ENCODE data around the gene VPS26B.
"Not testable (repeated sequence)": the region's sequence is repeated elsewhere in the genome, so short reads cannot be mapped to it uniquely, and the experiment has no call there.

Gene VPS26B

DNA sequence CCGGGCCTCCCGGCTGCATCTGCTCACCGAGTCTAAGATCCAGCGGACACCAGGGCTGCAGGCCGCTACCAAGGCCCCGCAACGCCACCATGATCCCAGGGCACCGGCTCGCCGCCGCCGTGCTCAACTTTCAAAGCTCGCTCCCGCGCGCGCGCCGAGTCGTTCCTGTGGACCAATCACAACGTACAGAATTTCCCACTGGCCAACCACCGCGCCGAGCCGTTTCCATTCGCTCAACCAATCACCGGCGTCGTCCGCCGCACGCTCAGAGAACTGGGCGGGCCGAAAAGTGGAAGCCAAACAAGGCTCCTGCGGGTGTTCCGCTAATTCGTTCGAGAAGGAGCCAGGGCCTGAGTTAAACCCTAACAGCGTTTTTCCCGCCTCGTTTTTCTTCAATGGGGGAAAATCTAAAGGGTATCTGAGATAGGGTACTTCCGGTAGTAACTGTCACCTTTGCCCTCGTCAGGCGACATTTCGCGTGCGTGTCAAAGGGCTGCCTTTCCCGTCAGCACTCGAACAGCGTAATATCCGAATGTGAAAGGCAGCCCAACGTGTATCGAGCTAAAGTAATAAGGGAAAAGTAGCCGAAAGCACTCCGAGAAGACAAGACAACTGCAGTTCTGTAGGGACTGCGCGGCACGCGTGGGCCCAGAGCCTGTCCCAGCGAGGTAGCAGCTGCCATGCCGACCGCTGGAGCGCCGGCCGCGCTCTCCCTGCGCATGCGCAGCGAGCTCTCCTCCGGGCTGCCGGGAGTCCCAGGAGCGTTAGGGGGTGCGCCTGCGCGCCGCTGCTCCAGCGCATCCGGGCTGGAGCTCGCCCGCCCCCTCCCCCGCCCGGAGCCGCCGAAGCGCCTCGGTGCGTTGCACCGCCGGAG, at the start of gene VPS26B, which contains the start of gene NCAPD3:
Gene VPS26B (plus strand): TSS at position 836 of the 874 bp plus-strand sequence. CDS start 452 bp downstream, outside the sequence.
Gene NCAPD3 (minus strand): TSS at position 132 of the 874 bp plus-strand sequence. CDS start 41 bp downstream, at position 91.
- peak; percentile 97 for DNase-seq

DNA sequence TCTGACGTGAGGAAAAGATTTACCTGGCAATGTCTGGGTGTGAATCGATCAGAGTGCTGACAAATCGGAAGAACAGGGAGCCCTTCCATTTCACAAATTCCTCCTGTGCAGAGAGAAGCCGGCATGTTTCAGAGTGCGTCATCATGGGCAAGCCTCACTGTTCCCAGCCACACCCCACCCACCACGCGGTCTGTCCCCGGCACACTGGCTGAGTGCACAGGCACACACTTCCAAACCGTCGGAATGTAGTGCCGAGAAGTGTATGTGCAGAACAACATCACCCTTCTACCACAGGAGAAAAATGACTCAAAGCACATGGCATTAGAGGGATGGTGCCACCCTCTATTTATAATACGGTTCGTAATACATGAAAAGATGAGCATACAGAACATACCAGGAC, 48.2 kb upstream of the VPS26B start:
- no peak for DNase-seq

DNA sequence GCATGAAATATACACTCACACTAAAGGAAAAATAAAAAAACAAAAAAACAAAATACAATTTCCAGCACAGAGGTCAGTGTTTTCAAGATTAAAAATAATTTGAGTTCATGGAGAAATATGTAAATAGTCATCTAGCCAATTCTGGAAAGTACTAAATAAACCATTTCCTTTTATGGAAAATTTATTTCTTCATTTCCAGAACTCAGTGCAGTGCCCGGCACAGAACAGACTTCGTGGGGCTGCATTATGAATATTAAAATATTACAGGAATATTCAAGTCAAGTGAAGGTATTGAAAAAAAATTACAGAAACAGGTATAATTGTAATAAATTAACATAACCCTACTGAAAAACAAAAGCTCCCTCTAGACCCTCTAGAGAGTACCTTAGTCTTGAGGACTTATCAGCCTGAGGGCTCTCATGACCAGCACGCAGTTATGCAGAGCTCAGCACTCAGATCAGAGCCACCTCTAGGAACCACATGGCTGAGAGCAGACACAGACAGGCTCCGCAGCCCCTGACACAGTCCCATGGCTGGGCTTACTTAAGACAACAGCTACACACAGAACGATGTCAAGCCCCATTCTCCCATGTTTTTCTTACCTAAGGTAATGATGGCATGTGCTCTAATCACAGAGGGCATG, 46.3 kb upstream of the VPS26B start:
- DNase-seq = no peak

GRCh38 chr11:134181707-134182106, 42.8 kb upstream of the VPS26B start:
- DNase-seq = no peak

- not testable (repeated sequence) for DNase-seq
These were observed 36.4 kb upstream of the VPS26B start for GRCh38 chr11:134188092-134188491.

DNA sequence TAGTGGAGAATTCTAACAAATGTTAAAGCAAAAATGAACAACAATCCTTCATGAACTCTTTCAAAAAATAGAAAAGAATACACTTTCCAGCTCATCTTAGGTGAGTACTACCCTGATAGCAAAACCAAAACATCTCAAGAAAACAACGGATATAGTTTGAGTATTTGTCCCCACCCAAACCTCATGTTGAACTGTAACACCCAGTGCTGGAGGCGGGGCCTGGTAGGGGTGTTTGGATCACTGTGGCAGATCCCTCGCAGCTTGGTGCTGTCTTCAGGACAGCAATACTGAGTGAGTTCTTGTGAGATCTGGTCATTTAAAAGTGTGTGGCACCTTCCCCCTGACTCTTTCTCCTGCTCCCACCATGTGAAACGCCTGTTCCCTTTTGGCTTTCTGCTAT, 27.7 kb upstream of the VPS26B start:
- DNase-seq = no peak

GRCh38 chr11:134199531-134199930, 24.9 kb upstream of the VPS26B start:
- DNase-seq = no peak

DNA sequence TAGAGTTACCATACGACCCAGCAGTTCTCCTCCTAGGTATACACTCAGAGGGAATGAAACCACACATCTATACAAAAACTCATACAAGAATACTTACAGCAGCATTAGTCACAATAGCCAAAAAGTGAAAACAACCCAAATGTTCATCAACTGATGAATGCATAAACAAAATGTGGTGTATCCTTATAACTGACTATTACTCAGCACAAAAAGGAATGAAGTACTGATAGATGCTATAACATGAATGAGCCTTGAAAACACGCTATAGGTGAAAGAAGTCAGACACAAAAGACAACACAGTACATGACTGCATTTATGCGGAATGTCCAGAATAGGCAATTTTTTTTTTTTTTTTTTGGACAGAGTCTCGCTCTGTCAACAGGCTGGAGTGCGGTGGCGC, 23.8 kb upstream of the VPS26B start:
- DNase-seq = no peak

DNA sequence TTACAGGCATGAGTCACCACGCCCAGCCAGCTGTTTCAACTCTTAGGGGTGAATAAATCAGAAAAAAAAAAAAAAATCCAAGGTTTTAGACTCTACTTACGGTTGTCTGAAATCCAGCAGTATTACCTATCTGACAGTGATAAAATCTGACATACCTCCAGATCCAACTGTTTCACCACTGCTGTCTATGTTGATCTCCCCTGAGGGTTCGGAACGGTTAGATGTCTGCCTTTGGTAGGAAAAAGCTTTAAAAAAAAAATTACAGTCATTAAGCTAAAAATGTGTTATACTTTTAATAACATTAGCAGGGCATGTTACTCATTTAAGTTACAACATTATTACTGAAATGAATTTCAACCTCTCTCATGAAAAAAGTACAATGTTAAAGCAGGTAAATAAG, 21.8 kb upstream of the VPS26B start:
- DNase-seq = no peak

- no peak for DNase-seq
These were observed 18.7 kb upstream of the VPS26B start for GRCh38 chr11:134205729-134206128.

- no peak for DNase-seq
These were observed 18.3 kb upstream of the VPS26B start for GRCh38 chr11:134206185-134206584.

GRCh38 chr11:134207538-134208239, 16.8 kb upstream of the VPS26B start:
- peak; percentile 66 for DNase-seq

- DNase-seq = no peak
These were observed 8.6 kb upstream of the VPS26B start for GRCh38 chr11:134215836-134216235.

DNA sequence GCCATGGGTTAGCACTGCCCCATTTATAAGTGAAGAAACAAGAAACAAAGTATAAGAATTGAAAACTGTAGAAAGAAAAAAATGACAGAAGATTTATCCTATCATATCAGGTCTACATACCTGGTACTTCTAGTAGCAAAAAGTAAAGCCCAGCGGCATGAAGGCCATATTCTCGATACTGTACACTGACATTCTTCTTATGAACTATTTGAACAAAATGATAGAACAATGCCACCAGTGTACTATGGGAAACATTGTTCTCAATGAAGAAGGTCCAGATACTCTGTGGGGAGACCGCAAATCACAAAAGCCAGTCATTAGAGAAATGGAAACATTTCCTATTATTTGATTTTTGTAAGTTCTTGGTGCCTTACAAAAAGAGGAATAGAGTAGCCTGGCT, 7.7 kb upstream of the VPS26B start:
- DNase-seq = no peak

- peak; percentile 15 for DNase-seq
These were observed 1.4 kb upstream of the VPS26B start for GRCh38 chr11:134223121-134223520.

DNA sequence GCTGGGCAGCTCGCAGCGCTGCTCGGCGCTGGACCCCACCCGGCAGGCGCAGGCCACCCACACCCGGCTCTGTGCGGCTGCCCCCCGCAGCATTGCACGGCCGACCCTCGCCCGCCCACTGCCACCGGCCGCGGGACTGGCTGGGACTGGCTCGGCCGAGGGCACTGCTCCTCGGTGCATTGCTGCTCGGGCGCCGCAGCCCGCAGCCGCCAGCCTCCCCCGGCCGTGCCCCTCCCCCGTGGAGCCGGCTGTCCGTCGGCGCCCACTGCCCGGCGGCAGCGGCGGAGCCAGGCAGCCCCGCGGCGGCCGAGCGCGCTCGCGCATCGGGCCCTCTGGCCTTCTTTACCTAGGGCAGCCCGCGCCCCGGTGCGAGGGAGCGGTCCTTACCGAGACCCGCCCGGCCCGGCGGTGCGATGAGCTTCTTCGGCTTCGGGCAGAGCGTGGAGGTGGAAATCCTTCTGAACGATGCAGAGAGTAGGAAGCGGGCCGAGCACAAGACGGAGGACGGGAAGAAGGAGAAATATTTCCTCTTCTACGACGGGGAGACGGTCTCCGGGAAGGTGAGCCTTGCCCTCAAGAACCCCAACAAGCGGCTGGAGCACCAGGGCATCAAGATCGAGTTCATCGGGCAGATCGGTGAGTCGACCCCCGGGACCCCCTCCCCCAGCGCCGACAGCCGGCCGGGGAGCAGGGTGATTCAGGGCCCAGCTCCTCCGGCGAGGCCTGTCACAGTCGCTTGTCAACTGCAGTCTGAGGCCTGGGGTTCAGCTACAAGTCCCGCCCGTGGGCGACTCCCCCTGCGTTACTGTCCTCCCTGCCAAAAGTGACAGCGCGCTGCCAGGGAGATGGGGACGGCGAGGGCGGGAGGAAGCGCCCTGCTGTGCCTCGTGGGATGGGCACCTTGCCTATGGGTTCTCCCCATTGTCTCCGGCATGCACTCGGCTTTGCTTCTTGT, 516 bp downstream of the VPS26B start:
- DNase-seq = peak; percentile 73

DNA sequence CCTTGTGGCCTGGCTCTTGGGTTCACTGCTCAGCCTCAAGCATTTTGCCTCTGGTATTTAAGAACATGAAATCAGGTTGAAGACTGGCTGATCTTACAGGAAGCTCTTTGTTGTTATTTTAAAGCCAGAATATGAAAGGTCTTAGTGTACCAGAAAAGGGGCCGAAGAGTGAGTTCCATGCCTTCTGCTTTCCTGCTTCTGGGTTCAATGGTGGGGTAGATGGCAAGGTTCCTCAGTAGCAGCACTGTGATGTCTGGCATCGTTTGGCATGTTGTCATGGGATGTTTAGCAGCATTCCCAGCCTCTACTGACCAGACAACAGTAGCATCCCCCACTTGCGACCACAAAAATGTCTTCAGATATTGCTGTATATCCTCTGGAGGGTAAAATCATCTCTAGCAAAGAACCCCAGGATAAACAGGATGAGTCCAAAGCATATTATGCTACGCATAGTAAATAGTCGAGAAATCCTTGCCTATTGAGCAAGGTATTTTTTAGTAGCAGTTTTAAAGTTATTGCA, 2.4 kb downstream of the VPS26B start:
- no peak for DNase-seq

DNA sequence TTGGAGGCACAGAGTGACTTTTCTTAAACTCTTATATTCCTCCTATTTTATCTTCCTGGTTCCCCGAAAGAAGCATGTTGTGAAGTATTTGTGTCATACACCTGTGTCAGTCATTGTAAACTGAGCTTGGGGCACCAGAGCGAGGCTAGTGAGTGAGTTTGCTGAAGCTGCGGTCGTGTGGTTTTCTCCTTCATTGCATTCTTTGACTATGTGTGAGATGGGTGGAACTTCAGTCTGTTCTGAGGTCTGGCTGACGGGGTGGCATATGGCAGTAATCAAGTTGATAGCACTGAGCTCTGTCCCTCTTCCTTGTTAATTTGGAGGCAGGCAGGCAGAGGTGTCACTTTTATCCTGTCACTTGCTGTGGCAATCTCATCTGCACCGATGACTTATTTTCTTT, 4.2 kb downstream of the VPS26B start:
- peak; percentile 41 for DNase-seq

DNA sequence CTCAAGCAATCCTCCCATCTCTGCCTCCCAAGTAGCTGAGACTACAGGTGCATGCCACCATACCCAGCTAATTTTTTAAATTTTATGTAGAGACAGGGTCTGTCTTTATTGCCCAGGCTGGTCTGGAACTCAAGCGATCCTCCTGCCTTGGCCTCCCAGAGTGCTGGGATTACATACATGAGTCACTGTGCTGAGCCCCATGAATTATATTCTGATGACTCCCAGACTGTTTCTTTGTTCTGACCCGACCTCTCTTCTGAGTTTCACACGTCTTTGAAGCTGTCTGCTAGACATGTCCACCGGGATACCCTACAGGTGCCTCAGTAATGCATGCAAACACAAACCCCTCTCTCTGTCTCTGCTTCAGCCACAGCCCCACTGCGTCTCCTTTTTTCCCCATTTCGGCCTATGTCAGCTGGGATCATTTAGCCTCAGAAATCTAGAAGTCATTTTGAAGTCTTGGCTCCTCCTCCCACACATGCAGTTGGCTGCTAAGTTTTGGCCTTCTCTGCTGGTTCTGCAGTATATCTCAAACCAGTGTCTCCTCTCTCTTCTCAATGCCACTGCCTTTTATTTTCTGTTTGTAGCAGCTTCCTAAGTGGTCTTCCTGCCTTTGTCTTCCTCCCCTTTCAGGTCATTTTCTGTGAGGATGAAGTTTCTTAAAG, 4.8 kb downstream of the VPS26B start:
- no peak for DNase-seq

- DNase-seq = no peak
These were observed 5.9 kb downstream of the VPS26B start for GRCh38 chr11:134230339-134230738.

DNA sequence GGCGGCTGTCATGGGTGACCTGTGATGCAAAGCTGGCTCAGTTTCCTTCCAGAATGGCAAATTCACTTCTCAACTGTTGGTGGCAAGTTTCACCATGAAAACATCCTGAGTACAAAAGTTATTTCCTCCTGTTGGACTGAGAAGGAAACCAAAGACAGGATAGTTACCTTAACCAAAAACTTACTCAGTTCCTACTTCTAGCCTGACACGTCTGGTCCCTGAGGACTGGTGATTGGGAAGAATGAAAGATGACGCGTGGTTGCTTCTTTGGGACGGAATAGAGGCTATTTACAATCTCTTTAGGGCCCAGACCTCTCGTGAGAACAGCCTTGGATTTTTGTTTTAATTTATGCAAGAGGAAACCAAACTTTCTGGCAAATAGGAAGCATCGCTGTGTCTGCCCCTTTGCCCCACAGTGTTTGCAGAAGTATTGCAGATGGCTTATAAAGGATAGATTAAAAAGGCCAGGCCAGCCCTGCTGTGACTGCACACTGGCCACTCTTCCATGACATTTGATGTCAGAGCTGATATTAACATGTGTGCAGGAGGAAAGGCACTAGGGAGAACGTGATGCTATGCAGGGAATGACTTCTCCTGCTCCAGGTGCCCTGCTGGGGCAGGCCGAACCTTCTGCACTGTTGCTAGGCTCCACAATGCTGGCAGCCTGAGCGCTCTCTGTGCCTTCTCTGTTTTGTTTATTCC, 7.6 kb downstream of the VPS26B start:
- DNase-seq = no peak
